HCT116 (cell line): ENCODE measurements around the gene CAPZA2. TPM values are rescaled to one million over a fixed set of nuclear protein-coding genes. Genes with fewer than 3 reads are reported as not detected.

Source experiments
- ATAC-seq: fragments of 200-7000 bp; cut with Tn5 transposase; 2 replicates; pipeline ENCODE4 v1.9.1; 2020; ENCODE audit warnings: mild to moderate bottlenecking, moderate library complexity
- BruUV-seq: library from RNA; stranded (reverse); fragments of 400-500 nt; replicated peaks from 2 replicates; lab custom pipeline; 2021; lab: Mats Ljungman, UMichigan
- CTCF ChIA-PET: fragments of 300-600 bp; sonication (Branson Sonifier 250); formaldehyde crosslinking; loops from one replicate; lab custom pipeline; 2021; ENCODE audit warnings: antibody characterized with exemption; lab: Charles Lee
- POLR2A ChIA-PET: fragments of 300-600, 350-600 bp; sonication (Branson Sonifier 250); formaldehyde crosslinking; loops from one replicate; lab custom pipeline; 2021; ENCODE audit warnings: antibody characterized with exemption; lab: Charles Lee
- RAD21 ChIA-PET, 2 experiments: fragments of 300-600 bp; sonication (Branson Sonifier 250); formaldehyde crosslinking; loops; one replicate each; lab custom pipeline; 2023; ENCODE audit warnings: low total read pairs in 2 of 2; ENCODE audit not compliant: uncharacterized antibody in 2 of 2, unreplicated experiment in 2 of 2, low non-redundant PET in 1 of 2; lab: Charles Lee
- DNase-seq: peaks from one replicate; pipeline ENCODE4 v3.0.0-alpha.2; 2010; ENCODE audit warnings: low read depth, low spot score
- H2AFZ ChIP-seq: fragments of 200-600 bp; shearing (Covaris generic), sonication (generic); 2 replicates; pipeline ENCODE4 v1.6.1; 2017; ENCODE audit warnings: low read depth, mixed run types, mixed read lengths, antibody characterized with exemption, low read length; ENCODE audit not compliant: poor library complexity, severe bottlenecking
- H3K27ac ChIP-seq: 2 replicates; pipeline ENCODE4 v1.5.1; 2012; ENCODE audit warnings: low read depth, low read length
- H3K27me3 ChIP-seq: fragments of 200-600 bp; sonication (generic); 2 replicates; pipeline ENCODE4 v1.6.1; 2016; ENCODE audit warnings: mixed run types, low read length, mixed read lengths; ENCODE audit not compliant: insufficient read depth
- H3K36me3 ChIP-seq, 2 experiments: fragments of 200-500 bp in 1 of 2; fragments of 200-600 bp in 1 of 2; sonication (Bioruptor generic) in 1 of 2; sonication (generic) in 1 of 2; 2 replicates each; pipeline versions ENCODE4 v1.5.1 to v1.6.1; 2014 to 2016; ENCODE audit warnings: low read length in 2 of 2, inconsistent platforms in 1 of 2, mixed read lengths in 1 of 2, mixed run types in 1 of 2; ENCODE audit not compliant: insufficient read depth in 2 of 2, control insufficient read depth in 1 of 2
- H3K4me1 ChIP-seq, 2 experiments: fragments of 200-600 bp in 1 of 2; sonication (generic) in 1 of 2; 2 replicates each; pipeline versions ENCODE4 v1.5.1 to v1.6.1; 2012 to 2017; ENCODE audit warnings: low read length in 2 of 2, inconsistent platforms in 1 of 2, mild to moderate bottlenecking in 1 of 2, mixed read lengths in 1 of 2, mixed run types in 1 of 2, moderate library complexity in 1 of 2; ENCODE audit not compliant: insufficient read depth in 2 of 2, control insufficient read depth in 1 of 2
- H3K4me2 ChIP-seq: fragments of 200-600 bp; sonication (generic); 2 replicates; pipeline ENCODE4 v1.6.1; 2017; ENCODE audit warnings: mixed run types, low read length, mixed read lengths
- H3K4me3 ChIP-seq, 2 experiments: fragments of 200-600 bp in 1 of 2; sonication (generic) in 1 of 2; replicated peaks in 1 of 2; 2 replicates each; pipeline ENCODE4 v1.5.1; 2011 to 2016; ENCODE audit warnings: low read length in 2 of 2, control low read depth in 1 of 2, low read depth in 1 of 2, mild to moderate bottlenecking in 1 of 2, mixed read lengths in 1 of 2, mixed run types in 1 of 2
- H3K79me2 ChIP-seq: fragments of 200-600 bp; sonication (generic); 2 replicates; pipeline ENCODE4 v1.6.1; 2017; ENCODE audit warnings: mild to moderate bottlenecking, mixed run types, low read length, moderate library complexity, mixed read lengths; ENCODE audit not compliant: insufficient read depth
- H3K9ac ChIP-seq: fragments of 200-600 bp; sonication (generic); 2 replicates; pipeline ENCODE4 v1.6.1; 2016; ENCODE audit warnings: low read length, mixed read lengths
- H3K9me2 ChIP-seq: fragments of 200-600 bp; sonication (generic), shearing (Covaris generic); 2 replicates; pipeline ENCODE4 v1.6.1; 2017; ENCODE audit warnings: mixed run types, mild to moderate bottlenecking, moderate library complexity; ENCODE audit not compliant: insufficient read depth
- H3K9me3 ChIP-seq, 2 experiments: fragments of 200-500 bp in 1 of 2; fragments of 200-600 bp in 1 of 2; sonication (Bioruptor generic) in 1 of 2; sonication (generic) in 1 of 2; 2 replicates each; pipeline ENCODE4 v1.6.1; 2014 to 2017; ENCODE audit warnings: low read length in 2 of 2, mixed read lengths in 2 of 2, inconsistent platforms in 1 of 2, low read depth in 1 of 2, mild to moderate bottlenecking in 1 of 2, mixed run types in 1 of 2, moderate library complexity in 1 of 2; ENCODE audit not compliant: control insufficient read depth in 1 of 2, insufficient read depth in 1 of 2
- H4K20me1 ChIP-seq: fragments of 200-600 bp; sonication (generic), shearing (Covaris generic); 2 replicates; pipeline ENCODE4 v1.6.1; 2017; ENCODE audit warnings: mixed run types, mild to moderate bottlenecking, moderate library complexity; ENCODE audit not compliant: insufficient read depth
- CBX3 ChIP-seq: IDR thresholded peaks from 2 replicates; pipeline ENCODE4 v1.6.1; 2012; ENCODE audit warnings: low read depth
- CEBPB ChIP-seq: IDR thresholded peaks from 2 replicates; pipeline ENCODE4 v1.6.1; 2012; ENCODE audit warnings: low read depth
- EGR1 ChIP-seq: IDR thresholded peaks from 2 replicates; pipeline ENCODE4 v1.6.1; 2012; ENCODE audit warnings: low read depth
- ELF1 ChIP-seq: IDR thresholded peaks from 2 replicates; pipeline ENCODE4 v1.6.1; 2012; ENCODE audit warnings: low read depth, borderline replicate concordance
- EZH2 ChIP-seq: fragments of 200-600 bp; sonication (generic); IDR thresholded peaks from 2 replicates; pipeline ENCODE4 v1.6.1; 2017; ENCODE audit warnings: antibody characterized with exemption, mixed run types
- EZH2phosphoT487 ChIP-seq: fragments of 200-600 bp; IDR thresholded peaks from 2 replicates; pipeline ENCODE4 v1.6.1; 2018; ENCODE audit warnings: antibody characterized with exemption, borderline replicate concordance
- JUND ChIP-seq: IDR thresholded peaks from 2 replicates; pipeline ENCODE4 v1.6.1; 2012
- MAX ChIP-seq: IDR thresholded peaks from 2 replicates; pipeline ENCODE4 v1.6.1; 2012
- POLR2A ChIP-seq: IDR thresholded peaks from 2 replicates; pipeline ENCODE4 v1.7.0; 2011; ENCODE audit warnings: borderline replicate concordance; ENCODE audit not compliant: insufficient read depth, insufficient read length; ENCODE audit errors: extremely low read depth
- POLR2AphosphoS5 ChIP-seq: IDR thresholded peaks from 2 replicates; pipeline ENCODE4 v1.6.1; 2011; ENCODE audit warnings: mild to moderate bottlenecking, low read depth, low read length, moderate library complexity
- RAD21 ChIP-seq: IDR thresholded peaks from 2 replicates; pipeline ENCODE4 v1.6.1; 2012; ENCODE audit warnings: low read depth, mild to moderate bottlenecking
- SP1 ChIP-seq: IDR thresholded peaks from 2 replicates; pipeline ENCODE4 v1.6.1; 2012; ENCODE audit warnings: low read depth
- SRF ChIP-seq: IDR thresholded peaks from 2 replicates; pipeline ENCODE4 v1.6.1; 2012; ENCODE audit warnings: low read depth
- YY1 ChIP-seq: IDR thresholded peaks from 2 replicates; pipeline ENCODE4 v1.6.1; 2011; ENCODE audit warnings: low read length, low read depth, moderate library complexity, mild to moderate bottlenecking; ENCODE audit not compliant: insufficient replicate concordance; ENCODE audit errors: extremely low read depth
- ZBTB33 ChIP-seq: IDR thresholded peaks from 2 replicates; pipeline ENCODE4 v1.6.1; 2011; ENCODE audit warnings: mild to moderate bottlenecking, low read length, moderate library complexity; ENCODE audit not compliant: insufficient replicate concordance; ENCODE audit errors: extremely low read depth
- ZFX ChIP-seq: fragments of 450-650 bp; IDR thresholded peaks from 2 replicates; pipeline ENCODE4 v1.6.1; 2017
- intact Hi-C: fragments of 100-400 bp; cut with micrococcal nuclease; formaldehyde crosslinking; loops from 2 replicates; pipeline ENCODE4 v1.10.0; 2022
- total RNA-seq: library from RNA; stranded (reverse); gene quantifications from one replicate; pipeline ENCODE4 v1.2.1, GENCODE V29; 2021; ENCODE audit not compliant: unreplicated experiment
- TF ChIP-seq, protein P1 (sequence below): IDR thresholded peaks from 2 replicates; pipeline ENCODE4 v1.6.1; 2012
- TF ChIP-seq, protein P2 (sequence below), 3 experiments: fragments of 200-600 bp in 1 of 3; sonication (generic) in 1 of 3; IDR thresholded peaks in 2 of 3; conservative IDR thresholded peaks in 1 of 3; 2 replicates each; pipeline ENCODE4 v1.5.1; 2012 to 2017; ENCODE audit warnings: low read depth in 2 of 3, low read length in 2 of 3, antibody characterized with exemption in 1 of 3, borderline replicate concordance in 1 of 3, control low read depth in 1 of 3, mild to moderate bottlenecking in 1 of 3, mixed read lengths in 1 of 3, mixed run types in 1 of 3, moderate library complexity in 1 of 3; ENCODE audit not compliant: insufficient read depth in 1 of 3

Gene CAPZA2
- total RNA-seq, 1 experiment from 2014 or later = 135 TPM

DNA sequence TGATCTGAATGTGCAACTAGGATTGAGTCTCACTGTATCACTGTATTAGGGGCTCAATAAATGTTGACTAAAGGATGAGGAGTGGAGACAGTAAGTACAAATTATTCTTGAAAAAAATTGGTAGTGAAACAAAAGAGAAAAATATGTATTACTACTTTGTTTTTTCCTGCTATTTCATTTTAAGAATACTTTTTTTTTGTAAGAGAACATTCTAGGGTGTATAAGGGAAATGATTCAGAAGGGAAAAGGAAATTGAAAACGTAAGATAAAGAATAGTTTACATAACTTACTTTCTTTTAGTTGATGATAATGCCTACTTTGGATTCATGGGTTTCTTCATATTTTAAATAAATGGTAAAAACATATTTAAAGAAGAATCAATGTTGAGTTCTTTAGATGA, 9.6 kb downstream of the CAPZA2 start:
- TF ChIP-seq POLR2A = no peak
- TF ChIP-seq MAX = no peak
- no peak for TF ChIP-seq ELF1
- TF ChIP-seq, all 23 proteins: peak for 0
- ChIA-PET RAD21 (no interaction called here), CTCF (no interaction called here), POLR2A (no interaction called here)
- no peaks in the 10 kb centered on the region for H3K9me3 ChIP-seq
- peaks cover 0 to 11% of the 10 kb centered on the region in 2 experiments; a peak in 1 of 4 replicates for H3K36me3 ChIP-seq
- H3K4me1 ChIP-seq = no peaks in the 10 kb centered on the region
- intact Hi-C loops = no loop called here
- ATAC-seq = no peak
- no TSS peak for BruUV-seq
- H3K4me2 ChIP-seq = no peak overlapping the region
- H2AFZ ChIP-seq = no peak overlapping the region
- H3K9me2 ChIP-seq = no peaks in the 10 kb centered on the region
- H3K4me3 ChIP-seq = no peak overlapping the region
- H3K27ac ChIP-seq = no peak overlapping the region
- peaks cover 99% of the 10 kb centered on the region for H3K79me2 ChIP-seq
- no peak overlapping the region for H3K9ac ChIP-seq
- H3K27me3 ChIP-seq = no peaks in the 10 kb centered on the region
- peaks cover 28% of the 10 kb centered on the region; the same call in 1 of the 2 replicates for H4K20me1 ChIP-seq
- DNase-seq = no peak

GRCh38 chr7:116873619-116874018, 11.2 kb downstream of the CAPZA2 start:
- H3K9me2 ChIP-seq = no peaks in the 10 kb centered on the region
- H3K4me3 ChIP-seq = no peak overlapping the region
- H3K27ac ChIP-seq = no peak overlapping the region
- no peaks in the 10 kb centered on the region for H3K4me1 ChIP-seq
- H3K79me2 ChIP-seq = peaks cover 99% of the 10 kb centered on the region
- H3K36me3 ChIP-seq = peaks cover 0 to 11% of the 10 kb centered on the region in 2 experiments; a peak in 1 of 4 replicates
- no TSS peak for BruUV-seq
- no peaks in the 10 kb centered on the region for H3K9me3 ChIP-seq
- intact Hi-C loops = no loop called here
- no peaks in the 10 kb centered on the region for H3K27me3 ChIP-seq
- ATAC-seq (no peak), DNase-seq (no peak)
- ChIA-PET RAD21 (no interaction called here), CTCF (no interaction called here), POLR2A (no interaction called here)
- H3K4me2 ChIP-seq = no peak overlapping the region
- no peak overlapping the region for H3K9ac ChIP-seq
- no peak overlapping the region for H2AFZ ChIP-seq
- peaks cover 22% of the 10 kb centered on the region; the same call in 1 of the 2 replicates for H4K20me1 ChIP-seq
- no peak for TF ChIP-seq ZFX
- no peak for TF ChIP-seq MAX
- no peak for TF ChIP-seq JUND
- TF ChIP-seq RAD21 = no peak
- TF ChIP-seq EZH2phosphoT487 = no peak
- TF ChIP-seq YY1 = no peak
- no peak for TF ChIP-seq SP1
- TF ChIP-seq, protein P1, sequence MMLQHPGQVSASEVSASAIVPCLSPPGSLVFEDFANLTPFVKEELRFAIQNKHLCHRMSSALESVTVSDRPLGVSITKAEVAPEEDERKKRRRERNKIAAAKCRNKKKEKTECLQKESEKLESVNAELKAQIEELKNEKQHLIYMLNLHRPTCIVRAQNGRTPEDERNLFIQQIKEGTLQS = no peak
- no peak for TF ChIP-seq SRF
- no peak for TF ChIP-seq CEBPB
- TF ChIP-seq, protein P2, sequence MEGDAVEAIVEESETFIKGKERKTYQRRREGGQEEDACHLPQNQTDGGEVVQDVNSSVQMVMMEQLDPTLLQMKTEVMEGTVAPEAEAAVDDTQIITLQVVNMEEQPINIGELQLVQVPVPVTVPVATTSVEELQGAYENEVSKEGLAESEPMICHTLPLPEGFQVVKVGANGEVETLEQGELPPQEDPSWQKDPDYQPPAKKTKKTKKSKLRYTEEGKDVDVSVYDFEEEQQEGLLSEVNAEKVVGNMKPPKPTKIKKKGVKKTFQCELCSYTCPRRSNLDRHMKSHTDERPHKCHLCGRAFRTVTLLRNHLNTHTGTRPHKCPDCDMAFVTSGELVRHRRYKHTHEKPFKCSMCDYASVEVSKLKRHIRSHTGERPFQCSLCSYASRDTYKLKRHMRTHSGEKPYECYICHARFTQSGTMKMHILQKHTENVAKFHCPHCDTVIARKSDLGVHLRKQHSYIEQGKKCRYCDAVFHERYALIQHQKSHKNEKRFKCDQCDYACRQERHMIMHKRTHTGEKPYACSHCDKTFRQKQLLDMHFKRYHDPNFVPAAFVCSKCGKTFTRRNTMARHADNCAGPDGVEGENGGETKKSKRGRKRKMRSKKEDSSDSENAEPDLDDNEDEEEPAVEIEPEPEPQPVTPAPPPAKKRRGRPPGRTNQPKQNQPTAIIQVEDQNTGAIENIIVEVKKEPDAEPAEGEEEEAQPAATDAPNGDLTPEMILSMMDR (IDR thresholded peaks at IDR 0.05 in 2 of 3, conservative IDR thresholded peaks at IDR 0.05 in 1 of 3; ENCODE audit: borderline replicate concordance in 1 of 3, insufficient read depth in 1 of 3, low read depth in 2 of 3, low read length in 2 of 3) = no peak
- TF ChIP-seq POLR2A = no peak
- TF ChIP-seq POLR2AphosphoS5 = no peak
- no peak for TF ChIP-seq ZBTB33
- TF ChIP-seq EGR1 = no peak
- no peak for TF ChIP-seq CBX3
- TF ChIP-seq EZH2 = no peak
